Stimulated activated CD4-positive, alpha-beta T cell treated with anti-CD3 and anti-CD28 coated beads, Interleukin-15, amount 100 ng/mL, for 1 hour (primary cell): ENCODE measurements around the gene DNAJC25.
"Not testable (repeated sequence)": the region's sequence is repeated elsewhere in the genome, so short reads cannot be mapped to it uniquely, and the experiment has no call there.

Experiments
- DNase-seq, 2 donors: peaks; one replicate each; pipeline ENCODE4 v3.0.0-alpha.2; 2020; ENCODE audit warnings: low read depth in 1 of 2, low spot score in 1 of 2

Gene DNAJC25

GRCh38 chr9:111663301-111663823, 32.2 kb downstream of the DNAJC25 start:
- no peak for DNase-seq

- DNase-seq, result no peak
Measured at GRCh38 chr9:111668026-111668573, 37.0 kb downstream of the DNAJC25 start.

GRCh38 chr9:111668601-111669000, 37.5 kb downstream of the DNAJC25 start:
- not testable (repeated sequence) for DNase-seq

GRCh38 chr9:111674319-111674718, 43.2 kb downstream of the DNAJC25 start:
- DNase-seq, result no peak

- DNase-seq, result no peak
Measured at GRCh38 chr9:111676116-111676515, 45.0 kb downstream of the DNAJC25 start.

- DNase-seq, result no peak
Measured at GRCh38 chr9:111678293-111678692, 47.2 kb downstream of the DNAJC25 start.

- DNase-seq, result no peak
Measured at GRCh38 chr9:111679199-111679598, 48.1 kb downstream of the DNAJC25 start.

GRCh38 chr9:111683392-111683791, 52.3 kb downstream of the DNAJC25 start:
- DNase-seq, result no peak

GRCh38 chr9:111691672-111692329, 60.7 kb downstream of the DNAJC25 start:
- no peak for DNase-seq

- no peak for DNase-seq
Measured at GRCh38 chr9:111696796-111697195, 65.7 kb downstream of the DNAJC25 start.

- no peak for DNase-seq
Measured at GRCh38 chr9:111700776-111701175, 69.6 kb downstream of the DNAJC25 start.
